SJCRH30 (cell line): Measurements from ENCODE around the gene SDK2. TPM values are rescaled to one million over a fixed set of nuclear protein-coding genes. Genes with fewer than 3 reads are reported as not detected.

ENCODE experiments used
- DNase-seq, 2 experiments: peaks; one replicate each; pipeline ENCODE4 v3.0.0-alpha.2; 2015 to 2020
- H3K27ac ChIP-seq: fragments of 250-450 bp; sonication (Bioruptor Pico); 2 replicates; pipeline ENCODE4 v1.5.1; 2020; ENCODE audit warnings: mild to moderate bottlenecking, moderate library complexity
- H3K27me3 ChIP-seq: fragments of 250-450 bp; sonication (Bioruptor Pico); 2 replicates; pipeline ENCODE4 v1.5.1; 2020; ENCODE audit warnings: mild to moderate bottlenecking, moderate library complexity
- H3K36me3 ChIP-seq: fragments of 250-450 bp; sonication (Bioruptor Pico); 2 replicates; pipeline ENCODE4 v1.5.1; 2020; ENCODE audit warnings: mild to moderate bottlenecking, moderate library complexity
- H3K4me1 ChIP-seq: fragments of 250-450 bp; sonication (Bioruptor Pico); 2 replicates; pipeline ENCODE4 v1.5.1; 2020; ENCODE audit warnings: mild to moderate bottlenecking, moderate library complexity
- H3K4me3 ChIP-seq: fragments of 250-450 bp; sonication (Bioruptor Pico); 2 replicates; pipeline ENCODE4 v1.5.1; 2020; ENCODE audit warnings: mild to moderate bottlenecking, moderate library complexity
- H3K9me3 ChIP-seq: fragments of 250-450 bp; sonication (Bioruptor Pico); replicated peaks from 2 replicates; pipeline ENCODE4 v1.5.1; 2020; ENCODE audit warnings: mild to moderate bottlenecking, moderate library complexity
- total RNA-seq: library from RNA; depleted of rRNA; stranded (reverse); fragments of >200 nt; shearing (Covaris generic); gene quantifications from 2 replicates; pipeline ENCODE4 v1.2.3, GENCODE V29; 2014; rRNA removed

SDK2 gene
- total RNA-seq = 15.2 and 16.4 TPM in 2 replicates

GRCh38 chr17:73644145-73645049 lies at the start of gene SDK2:
Gene SDK2 (minus strand): TSS chr17:73644445. CDS start chr17:73644088, 357 bp downstream.
- Histone ChIP-seq H3K27me3 (no peaks in the 10 kb centered on the region), H3K27ac (peak within 1 kb of the TSS; percentile 56), H3K9me3 (no peaks in the 10 kb centered on the region), H3K4me3 (peak within 1 kb of the TSS; percentile 86), H3K4me1 (peaks cover 9% of the 10 kb centered on the region; the same call in 1 of the 2 replicates), H3K36me3 (no peaks in the 10 kb centered on the region)
- peak; percentile 58 to 67 for DNase-seq

GRCh38 chr17:73693071-73693470 lies 48.8 kb upstream of the SDK2 start:
- H3K27ac ChIP-seq = no peak overlapping the region
- no peak for DNase-seq

DNA sequence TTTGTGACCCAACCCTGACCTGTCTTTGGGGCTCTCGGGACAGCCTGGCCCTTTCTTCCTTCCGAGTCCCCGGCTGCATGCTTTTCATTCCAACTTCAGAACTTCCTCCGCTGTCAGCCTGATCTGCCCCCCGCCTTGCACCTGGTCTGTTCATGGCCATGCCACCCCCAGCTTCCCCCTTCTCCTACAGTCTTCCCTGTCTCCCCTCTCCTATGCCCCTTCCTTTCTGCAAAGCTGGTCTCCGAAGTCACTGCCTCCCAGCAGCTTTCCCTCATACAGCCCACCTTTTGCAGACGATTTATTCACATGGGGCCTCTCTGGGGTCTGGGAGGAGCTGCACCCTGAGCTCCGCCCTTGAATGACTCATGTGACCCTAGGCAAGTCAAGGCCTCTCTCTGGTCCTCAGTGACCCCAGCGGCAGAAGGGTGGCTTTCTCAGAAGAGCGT lies 47.1 kb upstream of the SDK2 start:
- no peak for DNase-seq
- Histone ChIP-seq H3K9me3 (no peaks in the 10 kb centered on the region), H3K27me3 (peaks cover 9% of the 10 kb centered on the region), H3K36me3 (no peaks in the 10 kb centered on the region), H3K27ac (no peak overlapping the region), H3K4me3 (no peak overlapping the region), H3K4me1 (no peaks in the 10 kb centered on the region)

More at GRCh38 chr17:73693071-73693470, 48.8 kb upstream of the SDK2 start:
- H3K9me3 ChIP-seq = no peaks in the 10 kb centered on the region
- H3K27me3 ChIP-seq = peaks cover 9% of the 10 kb centered on the region
- no peaks in the 10 kb centered on the region for H3K36me3 ChIP-seq
- H3K4me1 ChIP-seq = no peaks in the 10 kb centered on the region
- no peak overlapping the region for H3K4me3 ChIP-seq

- peaks cover 9% of the 10 kb centered on the region for H3K27me3 ChIP-seq
- H3K4me3 ChIP-seq = no peak overlapping the region
- no peaks in the 10 kb centered on the region for H3K36me3 ChIP-seq
- no peaks in the 10 kb centered on the region for H3K9me3 ChIP-seq
- H3K27ac ChIP-seq = no peak overlapping the region
- DNase-seq = no peak
- H3K4me1 ChIP-seq = no peaks in the 10 kb centered on the region
Observed at GRCh38 chr17:73690676-73691075, 46.4 kb upstream of the SDK2 start.

- Histone ChIP-seq H3K4me3 (no peak overlapping the region), H3K4me1 (no peaks in the 10 kb centered on the region), H3K27me3 (peaks cover 9% of the 10 kb centered on the region), H3K27ac (no peak overlapping the region), H3K36me3 (no peaks in the 10 kb centered on the region), H3K9me3 (no peaks in the 10 kb centered on the region)
- no peak for DNase-seq
Observed at GRCh38 chr17:73689596-73690275, 45.5 kb upstream of the SDK2 start.

DNA sequence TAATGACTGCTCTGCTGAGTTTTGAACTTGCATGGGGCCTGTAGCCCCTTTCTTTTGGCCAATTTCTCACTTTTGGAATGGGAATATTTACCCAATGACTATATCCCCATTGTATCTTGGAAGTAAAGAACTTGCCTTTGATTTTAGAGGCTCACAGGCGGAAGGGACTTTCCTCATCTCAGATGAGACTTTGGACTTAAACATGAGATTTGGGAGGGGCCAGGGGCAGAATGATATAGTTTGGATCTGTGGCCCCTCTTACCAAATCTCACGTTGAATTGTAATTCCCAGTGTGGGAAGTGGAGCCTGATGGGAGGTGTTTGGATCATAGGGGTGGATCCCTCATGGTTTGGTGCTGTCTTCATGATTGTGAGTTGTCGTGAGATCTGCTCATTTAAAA lies 42.7 kb upstream of the SDK2 start:
- no peak for DNase-seq
- H3K27ac ChIP-seq = no peak overlapping the region
- no peak overlapping the region for H3K4me3 ChIP-seq
- no peaks in the 10 kb centered on the region for H3K4me1 ChIP-seq
- no peaks in the 10 kb centered on the region for H3K36me3 ChIP-seq
- H3K27me3 ChIP-seq = peaks cover 9% of the 10 kb centered on the region
- H3K9me3 ChIP-seq = no peaks in the 10 kb centered on the region

DNA sequence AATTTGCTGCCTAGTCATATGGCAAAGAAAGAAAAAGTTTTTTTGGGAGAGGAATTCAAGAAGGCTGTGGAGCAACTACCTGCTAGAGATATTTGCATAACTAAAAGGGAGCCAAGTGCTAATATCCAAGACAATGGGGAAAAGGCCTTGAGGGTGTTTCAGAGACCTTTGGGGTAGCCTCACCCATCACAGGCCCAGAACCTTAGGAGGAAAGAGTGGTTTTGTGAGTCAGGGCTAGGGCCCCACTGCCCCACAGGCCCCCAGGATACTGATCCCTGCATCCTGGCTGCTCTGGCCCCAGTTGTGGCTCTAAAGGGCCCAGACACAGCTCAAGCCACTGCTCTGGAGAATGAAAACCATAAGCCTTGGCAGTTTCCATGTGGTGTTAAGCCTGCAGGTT lies 41.9 kb upstream of the SDK2 start:
- DNase-seq = no peak
- no peak overlapping the region for H3K4me3 ChIP-seq
- H3K9me3 ChIP-seq = no peaks in the 10 kb centered on the region; the same call in 1 of the 2 replicates

GRCh38 chr17:73684183-73684582 lies 39.9 kb upstream of the SDK2 start:
- no peaks in the 10 kb centered on the region; the same call in 1 of the 2 replicates for H3K9me3 ChIP-seq
- H3K4me1 ChIP-seq = no peaks in the 10 kb centered on the region
- no peaks in the 10 kb centered on the region for H3K36me3 ChIP-seq
- H3K27me3 ChIP-seq = no peaks in the 10 kb centered on the region
- no peak overlapping the region for H3K27ac ChIP-seq
- DNase-seq = no peak
- no peak overlapping the region for H3K4me3 ChIP-seq

More for the DNA sequence above, 41.9 kb upstream of the SDK2 start:
- H3K36me3 ChIP-seq = no peaks in the 10 kb centered on the region
- no peak overlapping the region for H3K27ac ChIP-seq
- no peaks in the 10 kb centered on the region for H3K4me1 ChIP-seq
- H3K27me3 ChIP-seq = peaks cover 9% of the 10 kb centered on the region

DNA sequence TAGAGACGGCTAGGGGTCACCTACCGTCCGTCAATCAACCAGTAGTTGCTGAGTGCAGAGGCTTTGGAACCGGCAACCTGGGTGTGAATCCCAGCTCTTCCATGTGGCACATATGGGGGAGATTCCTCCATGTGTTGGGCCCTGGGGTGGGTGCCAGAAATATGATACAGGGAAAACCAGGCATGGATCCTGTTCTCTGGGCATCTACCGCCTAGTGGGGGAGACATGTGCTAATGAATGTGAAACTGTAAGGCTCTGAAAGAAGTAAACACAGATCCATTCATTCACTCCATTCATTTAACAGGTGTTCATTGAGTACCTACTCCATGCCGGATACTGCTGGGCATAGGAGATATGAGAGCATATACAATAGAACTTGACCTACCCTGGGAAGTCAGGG lies 39.5 kb upstream of the SDK2 start:
- H3K27ac ChIP-seq = no peak overlapping the region
- no peaks in the 10 kb centered on the region for H3K27me3 ChIP-seq
- no peaks in the 10 kb centered on the region for H3K4me1 ChIP-seq
- H3K4me3 ChIP-seq = no peak overlapping the region
- no peaks in the 10 kb centered on the region; the same call in 1 of the 2 replicates for H3K9me3 ChIP-seq
- H3K36me3 ChIP-seq = no peaks in the 10 kb centered on the region
- peak in 1 of 2 experiments; percentile 26 for DNase-seq

DNA sequence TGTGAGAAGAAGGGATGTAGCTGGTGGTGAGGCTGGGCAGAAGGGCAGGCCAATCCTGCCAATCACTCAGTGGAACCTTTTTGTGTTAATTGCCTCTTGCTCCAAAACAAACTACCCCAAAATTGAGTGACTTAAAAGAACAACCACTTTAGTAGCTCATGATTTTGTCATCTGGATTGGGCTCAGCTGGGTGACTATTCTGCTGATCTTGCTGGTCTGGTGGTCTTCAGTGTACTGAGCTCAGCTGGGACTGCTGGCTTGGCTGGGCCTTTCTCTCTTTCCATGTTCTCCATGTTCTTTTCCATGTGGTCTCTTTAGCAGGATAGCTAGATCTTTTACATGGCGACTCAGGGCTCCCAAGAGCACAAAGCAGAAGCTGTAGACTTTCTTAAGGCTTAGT lies 37.7 kb upstream of the SDK2 start:
- DNase-seq = no peak
- no peaks in the 10 kb centered on the region for H3K27me3 ChIP-seq
- H3K9me3 ChIP-seq = no peaks in the 10 kb centered on the region; the same call in 1 of the 2 replicates
- H3K4me1 ChIP-seq = no peaks in the 10 kb centered on the region
- H3K4me3 ChIP-seq = no peak overlapping the region
- no peak overlapping the region for H3K27ac ChIP-seq
- no peaks in the 10 kb centered on the region for H3K36me3 ChIP-seq

DNA sequence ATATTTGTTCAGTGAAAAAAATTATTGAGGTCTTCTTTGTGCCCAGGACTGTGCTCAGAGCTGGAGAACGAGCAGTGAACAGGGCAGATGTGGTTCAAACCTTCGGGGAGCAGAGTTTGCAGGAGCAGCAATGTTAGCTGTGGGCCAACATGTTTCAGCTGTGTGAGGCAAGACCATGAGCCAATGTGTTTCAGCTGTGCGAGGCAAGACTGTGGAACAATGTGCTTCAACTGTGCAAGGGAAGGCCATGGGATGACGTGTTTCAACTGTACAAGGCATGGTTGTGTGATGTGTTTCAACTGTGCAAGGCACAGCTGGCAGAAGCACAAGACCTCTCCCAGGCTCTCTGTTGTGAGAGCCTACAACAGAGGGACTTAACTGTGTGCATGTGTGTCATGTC lies 35.2 kb upstream of the SDK2 start:
- Histone ChIP-seq H3K9me3 (no peaks in the 10 kb centered on the region; the same call in 1 of the 2 replicates), H3K4me3 (no peak overlapping the region), H3K27me3 (no peaks in the 10 kb centered on the region), H3K27ac (no peak overlapping the region), H3K36me3 (no peaks in the 10 kb centered on the region), H3K4me1 (no peaks in the 10 kb centered on the region)
- DNase-seq = no peak

- Histone ChIP-seq H3K4me1 (no peaks in the 10 kb centered on the region), H3K27ac (no peak overlapping the region), H3K36me3 (no peaks in the 10 kb centered on the region), H3K27me3 (no peaks in the 10 kb centered on the region), H3K9me3 (no peaks in the 10 kb centered on the region; the same call in 1 of the 2 replicates), H3K4me3 (no peak overlapping the region)
- no peak for DNase-seq
Observed at GRCh38 chr17:73678999-73679398, 34.8 kb upstream of the SDK2 start.

- no peak overlapping the region for H3K4me3 ChIP-seq
- H3K27me3 ChIP-seq = no peaks in the 10 kb centered on the region
- no peaks in the 10 kb centered on the region for H3K4me1 ChIP-seq
- no peak for DNase-seq
- H3K36me3 ChIP-seq = no peaks in the 10 kb centered on the region
- H3K27ac ChIP-seq = no peak overlapping the region
- H3K9me3 ChIP-seq = peaks cover 3% of the 10 kb centered on the region; the same call in 1 of the 2 replicates
Observed at GRCh38 chr17:73669771-73670170, 25.5 kb upstream of the SDK2 start.

DNA sequence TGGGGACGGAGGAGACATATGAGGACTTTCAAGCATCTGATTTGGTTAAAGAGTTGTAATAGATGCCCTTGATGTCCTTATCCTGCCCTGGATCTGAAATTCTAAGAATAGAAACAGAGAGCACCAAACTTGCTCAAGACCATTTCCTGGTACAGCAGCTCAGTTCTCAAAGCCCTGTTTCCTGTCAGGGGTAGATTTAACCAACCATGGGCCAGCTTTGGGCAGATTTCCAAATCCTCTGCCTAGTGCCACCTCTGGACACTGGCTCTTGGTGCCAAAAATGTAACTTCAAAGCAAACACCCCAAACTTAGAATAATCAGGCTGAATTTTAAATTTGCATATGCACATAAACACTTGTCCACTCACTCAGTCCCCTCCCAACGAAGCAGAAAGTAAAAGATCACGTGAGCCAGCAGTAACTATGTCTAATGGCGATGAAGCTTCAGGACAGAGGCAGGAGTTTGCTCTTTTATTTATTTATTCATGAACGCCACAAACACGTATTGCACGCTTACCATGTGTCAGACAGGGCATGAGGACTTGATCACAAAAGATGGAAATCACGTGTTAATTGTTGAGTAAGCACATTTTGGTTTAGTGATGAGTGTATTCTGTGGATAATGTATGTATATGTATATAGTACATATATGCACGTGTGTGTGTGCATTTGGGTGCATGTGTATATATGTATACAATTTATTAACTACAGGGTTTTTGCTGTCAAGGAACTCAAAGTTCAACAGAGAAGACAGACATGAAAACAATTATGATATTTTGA lies 23.1 kb upstream of the SDK2 start:
- Histone ChIP-seq H3K4me1 (no peaks in the 10 kb centered on the region), H3K27me3 (0 out of 2 replicates have a peak, but pooled peaks cover 3% of the 10 kb centered on the region), H3K9me3 (peaks cover 3% of the 10 kb centered on the region; the same call in 1 of the 2 replicates), H3K4me3 (no peak overlapping the region), H3K27ac (no peak overlapping the region), H3K36me3 (no peaks in the 10 kb centered on the region)
- no peak for DNase-seq
